ENCODE measurements around the gene AKR7A3.
A peak's percentile ranks its signal among the peaks of the same experiment; 100 is the strongest.
"Not testable (repeated sequence)": the region's sequence is repeated elsewhere in the genome, so short reads cannot be mapped to it uniquely, and the experiment has no call there.

Gene AKR7A3

DNA sequence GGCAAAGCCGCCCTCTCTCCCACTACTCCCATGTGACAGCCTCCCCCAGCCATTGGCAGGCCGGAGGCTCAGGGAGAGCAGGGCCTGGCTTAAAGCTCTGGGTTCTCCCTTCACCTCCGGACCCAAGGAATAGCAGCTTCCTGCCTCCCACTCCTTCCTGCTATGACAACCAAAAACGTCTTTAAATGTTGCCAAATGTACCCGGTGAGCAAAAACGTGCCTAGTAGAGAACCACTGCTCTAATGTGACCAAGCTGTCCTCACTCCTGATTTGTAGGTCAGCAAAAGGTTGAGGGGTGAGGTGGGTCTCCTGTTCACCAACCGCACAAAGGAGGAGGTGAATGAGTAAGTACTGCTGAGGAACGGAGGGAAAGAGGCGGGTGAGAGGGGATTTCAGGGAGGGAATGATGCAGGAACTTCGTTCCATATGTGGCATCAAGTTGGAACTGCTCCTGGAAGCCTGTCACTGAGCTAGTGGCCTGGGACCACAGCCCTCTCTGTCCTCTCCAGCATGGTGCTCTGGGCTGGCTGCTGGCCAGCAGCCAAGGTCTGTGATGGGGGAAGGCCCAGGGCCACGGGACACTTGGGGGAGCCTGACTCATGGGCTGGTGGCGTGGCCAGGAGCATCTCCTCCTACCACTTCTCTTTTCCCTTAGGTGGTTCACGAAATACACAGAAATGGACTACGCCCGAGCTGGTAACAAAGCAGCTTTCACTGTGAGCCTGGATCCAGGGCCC lies 31.2 kb downstream of the AKR7A3 start:
- H3K36me3 ChIP-seq (ENCODE audit: control insufficient read depth, insufficient read depth, low read length) = peaks cover 47% of the 10 kb centered on the region
- H3K4me3 ChIP-seq (replicated peaks; ENCODE audit: low read depth, low read length) = no peak overlapping the region

DNA sequence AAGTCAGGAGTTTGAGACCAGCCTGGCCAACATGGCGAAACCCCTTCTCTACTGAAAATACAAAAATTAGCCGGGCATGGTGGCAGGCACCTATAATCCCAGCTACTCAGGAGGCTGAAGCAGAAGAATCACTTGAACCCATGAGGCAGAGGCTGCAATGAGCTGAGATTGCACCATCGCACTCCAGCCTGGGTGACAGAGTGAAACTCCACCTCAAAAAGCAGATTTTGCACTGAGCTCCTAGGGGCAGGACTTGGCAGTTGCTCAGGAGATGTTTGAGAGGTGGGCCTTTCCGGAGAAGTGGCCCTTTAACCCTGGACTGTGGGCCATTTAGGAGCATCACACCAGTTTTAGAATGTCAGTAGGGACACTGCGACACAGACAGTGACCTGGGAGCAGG lies 32.3 kb downstream of the AKR7A3 start:
- DNase-seq (ENCODE audit: extremely low read depth, insufficient read length); H3K4me3 ChIP-seq (replicated peaks; ENCODE audit: low read depth, low read length); H3K27me3 ChIP-seq (replicated peaks; ENCODE audit: control insufficient read depth, insufficient read depth, low read length): not testable (repeated sequence)
- H3K36me3 ChIP-seq (ENCODE audit: control insufficient read depth, insufficient read depth, low read length) = peaks cover 47% of the 10 kb centered on the region

More for the DNA sequence above, 31.2 kb downstream of the AKR7A3 start:
- no peak for DNase-seq (ENCODE audit: extremely low read depth, insufficient read length)
- TF ChIP-seq, protein P1, sequence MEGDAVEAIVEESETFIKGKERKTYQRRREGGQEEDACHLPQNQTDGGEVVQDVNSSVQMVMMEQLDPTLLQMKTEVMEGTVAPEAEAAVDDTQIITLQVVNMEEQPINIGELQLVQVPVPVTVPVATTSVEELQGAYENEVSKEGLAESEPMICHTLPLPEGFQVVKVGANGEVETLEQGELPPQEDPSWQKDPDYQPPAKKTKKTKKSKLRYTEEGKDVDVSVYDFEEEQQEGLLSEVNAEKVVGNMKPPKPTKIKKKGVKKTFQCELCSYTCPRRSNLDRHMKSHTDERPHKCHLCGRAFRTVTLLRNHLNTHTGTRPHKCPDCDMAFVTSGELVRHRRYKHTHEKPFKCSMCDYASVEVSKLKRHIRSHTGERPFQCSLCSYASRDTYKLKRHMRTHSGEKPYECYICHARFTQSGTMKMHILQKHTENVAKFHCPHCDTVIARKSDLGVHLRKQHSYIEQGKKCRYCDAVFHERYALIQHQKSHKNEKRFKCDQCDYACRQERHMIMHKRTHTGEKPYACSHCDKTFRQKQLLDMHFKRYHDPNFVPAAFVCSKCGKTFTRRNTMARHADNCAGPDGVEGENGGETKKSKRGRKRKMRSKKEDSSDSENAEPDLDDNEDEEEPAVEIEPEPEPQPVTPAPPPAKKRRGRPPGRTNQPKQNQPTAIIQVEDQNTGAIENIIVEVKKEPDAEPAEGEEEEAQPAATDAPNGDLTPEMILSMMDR (IDR thresholded peaks at IDR 0.05; ENCODE audit: insufficient read depth, low read length, poor library complexity, severe bottlenecking) = no peak
- no peaks in the 10 kb centered on the region for H3K27me3 ChIP-seq (replicated peaks; ENCODE audit: control insufficient read depth, insufficient read depth, low read length)

DNA sequence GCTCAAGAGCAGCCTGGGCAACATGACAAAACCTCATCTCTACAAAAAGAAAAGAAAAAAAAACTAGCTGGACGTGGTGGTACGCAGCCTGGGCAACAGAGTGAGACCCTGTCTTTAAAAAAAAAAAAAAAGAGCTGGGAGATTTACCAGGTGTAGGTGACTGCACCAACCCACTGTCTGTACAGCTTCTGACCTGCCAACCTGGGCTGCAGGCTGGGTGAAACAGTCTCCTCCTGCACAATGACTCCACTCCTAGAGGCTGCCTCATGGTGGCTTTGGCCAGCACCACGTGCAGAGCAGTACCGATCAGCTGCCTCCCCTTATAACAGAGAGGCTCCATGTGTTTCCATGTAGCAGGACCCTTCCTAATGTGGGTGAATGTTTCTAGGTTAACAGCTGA lies 33.3 kb downstream of the AKR7A3 start:
- Histone ChIP-seq H3K27me3 (replicated peaks; ENCODE audit: control insufficient read depth, insufficient read depth, low read length) (no peaks in the 10 kb centered on the region), H3K4me3 (replicated peaks; ENCODE audit: low read depth, low read length) (no peak overlapping the region), H3K36me3 (ENCODE audit: control insufficient read depth, insufficient read depth, low read length) (peaks cover 41% of the 10 kb centered on the region)

DNA sequence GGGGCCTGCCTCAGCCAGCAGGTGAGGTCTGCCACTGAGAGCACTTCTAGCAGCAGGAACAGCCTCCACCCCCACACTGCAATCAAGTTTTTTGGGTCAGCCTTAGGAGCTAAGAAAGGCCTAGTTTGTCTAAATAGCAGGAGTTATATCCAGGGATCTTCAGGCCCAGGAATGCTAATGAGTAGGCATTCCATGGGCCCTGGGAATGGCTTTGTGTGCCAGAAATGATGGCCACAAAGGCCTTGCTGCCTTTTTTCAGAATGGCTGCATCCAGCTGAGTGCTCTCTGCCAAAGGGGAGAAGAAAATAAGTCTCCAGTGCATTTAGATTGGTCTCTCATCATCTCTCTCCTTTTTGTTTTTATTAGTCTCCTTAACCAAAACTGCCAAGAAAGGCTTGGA lies 34.2 kb downstream of the AKR7A3 start:
- H3K4me3 ChIP-seq (replicated peaks; ENCODE audit: low read depth, low read length) = no peak overlapping the region
- H3K36me3 ChIP-seq (ENCODE audit: control insufficient read depth, insufficient read depth, low read length) = peaks cover 34% of the 10 kb centered on the region
- H3K27me3 ChIP-seq (replicated peaks; ENCODE audit: control insufficient read depth, insufficient read depth, low read length) = no peaks in the 10 kb centered on the region
- DNase-seq (ENCODE audit: extremely low read depth, insufficient read length) = no peak
- TF ChIP-seq, protein P1 (IDR thresholded peaks at IDR 0.05; ENCODE audit: insufficient read depth, low read length, poor library complexity, severe bottlenecking) = no peak

More for the DNA sequence above, 33.3 kb downstream of the AKR7A3 start:
- TF ChIP-seq, protein P1 (IDR thresholded peaks at IDR 0.05; ENCODE audit: insufficient read depth, low read length, poor library complexity, severe bottlenecking) = no peak
- no peak for DNase-seq (ENCODE audit: extremely low read depth, insufficient read length)

DNA sequence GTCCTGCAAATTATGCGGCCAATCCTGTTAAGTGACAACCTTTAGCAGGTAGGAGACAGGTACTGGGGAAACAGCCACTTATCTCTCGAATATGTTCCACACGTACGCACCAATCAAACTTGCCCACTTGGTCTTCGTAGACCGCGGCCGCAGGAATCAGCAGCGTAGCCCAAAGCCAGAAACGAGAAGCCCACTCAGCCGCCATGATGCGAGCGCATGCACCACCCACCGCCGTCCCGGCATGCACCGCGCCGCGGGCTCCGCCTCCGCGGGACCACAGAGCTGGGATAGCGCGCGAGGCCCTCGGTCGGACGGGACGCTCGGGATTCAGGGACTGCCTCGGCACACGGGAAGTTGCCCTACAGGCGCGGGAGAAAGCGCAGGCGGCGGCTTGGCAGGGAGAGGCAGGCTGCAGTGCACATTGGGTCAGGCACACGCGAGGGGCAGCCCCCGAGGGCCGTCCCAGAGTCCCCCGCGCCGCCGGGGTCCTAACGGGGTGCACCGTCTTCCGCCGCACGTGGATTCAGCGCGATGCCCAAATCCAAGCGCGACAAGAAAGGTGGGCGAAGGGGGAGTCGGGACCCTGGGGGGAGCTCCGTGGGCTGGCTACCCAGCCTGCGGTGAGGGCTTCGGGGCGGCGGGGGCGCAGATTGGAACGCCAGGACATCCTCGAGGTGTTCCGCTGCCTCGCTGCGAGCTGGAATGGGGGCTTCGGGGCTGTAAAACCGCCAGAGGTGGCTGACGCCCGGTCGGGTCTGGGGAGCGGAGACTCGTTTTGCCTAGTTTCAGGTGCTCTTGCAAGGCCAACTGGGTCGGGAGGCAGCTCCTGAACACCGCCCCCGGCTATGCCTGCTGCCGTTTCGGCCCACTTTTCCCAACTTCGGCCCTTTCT lies 37.0 kb downstream of the AKR7A3 start, which contains the start of the genes EMC1 and MRTO4:
Gene EMC1, minus strand, starts transcription at position 220 of the 892 bp plus-strand sequence. Its CDS starts 15 bp downstream, at position 205.
Gene MRTO4, plus strand, starts transcription at position 501 of the 892 bp plus-strand sequence. Its CDS starts 31 bp downstream, at position 532.
- DNase-seq (ENCODE audit: extremely low read depth, insufficient read length) = peak; percentile 95
- Histone ChIP-seq H3K27me3 (replicated peaks; ENCODE audit: control insufficient read depth, insufficient read depth, low read length) (no peaks in the 10 kb centered on the region), H3K4me3 (replicated peaks; ENCODE audit: low read depth, low read length) (peak within 1 kb of the TSS; percentile 98), H3K36me3 (ENCODE audit: control insufficient read depth, insufficient read depth, low read length) (peaks cover 13% of the 10 kb centered on the region)
- TF ChIP-seq, protein P1 (IDR thresholded peaks at IDR 0.05; ENCODE audit: insufficient read depth, low read length, poor library complexity, severe bottlenecking) = no peak
